ENCODE measurements around the gene CRAMP1.

CRAMP1 gene

DNA sequence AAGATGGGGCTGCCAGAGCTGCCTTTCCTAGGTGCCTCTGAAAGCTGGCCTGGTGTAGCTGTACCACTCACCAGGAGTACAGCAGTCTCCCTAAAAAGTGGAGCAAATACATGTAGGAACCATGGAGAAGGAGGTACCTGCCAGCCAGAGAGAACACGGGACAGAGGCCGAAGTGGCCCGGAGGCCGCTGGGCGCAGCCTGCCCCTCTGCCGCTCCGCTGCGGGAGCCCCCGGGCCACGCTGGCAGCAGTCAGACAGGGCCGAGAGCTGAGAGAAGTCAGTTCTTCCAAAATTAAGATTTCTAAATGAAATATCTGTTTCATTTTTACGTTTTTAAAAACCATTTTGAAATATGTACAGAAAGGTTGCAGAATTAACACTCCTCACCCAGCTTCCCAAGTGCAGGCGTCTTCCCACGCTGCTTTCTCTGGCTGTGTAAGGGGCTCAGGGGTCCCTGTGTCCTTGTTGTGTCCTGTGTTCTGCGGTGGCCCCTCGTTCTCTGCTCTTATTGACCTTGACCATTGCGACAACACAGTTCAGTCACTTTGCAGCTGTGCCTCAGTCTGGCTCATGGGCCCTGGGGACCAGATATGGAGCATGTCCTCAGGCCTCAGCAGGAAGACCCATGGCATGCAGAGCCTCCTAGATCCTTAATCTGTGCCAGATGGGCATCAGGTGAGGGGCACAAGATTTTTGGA lies 98.8 kb downstream of the CRAMP1 start:
- H3K4me1 ChIP-seq (ENCODE audit: control insufficient read depth, insufficient read depth, low read depth, low read length), result peaks cover 47% of the 10 kb centered on the region
- H3K4ac ChIP-seq (ENCODE audit: low read depth in 1 of 2, low read length in 2 of 2), result no peak overlapping the region
- H3K9me3 ChIP-seq (ENCODE audit: control insufficient read depth, low read length), result no peaks in the 10 kb centered on the region

DNA sequence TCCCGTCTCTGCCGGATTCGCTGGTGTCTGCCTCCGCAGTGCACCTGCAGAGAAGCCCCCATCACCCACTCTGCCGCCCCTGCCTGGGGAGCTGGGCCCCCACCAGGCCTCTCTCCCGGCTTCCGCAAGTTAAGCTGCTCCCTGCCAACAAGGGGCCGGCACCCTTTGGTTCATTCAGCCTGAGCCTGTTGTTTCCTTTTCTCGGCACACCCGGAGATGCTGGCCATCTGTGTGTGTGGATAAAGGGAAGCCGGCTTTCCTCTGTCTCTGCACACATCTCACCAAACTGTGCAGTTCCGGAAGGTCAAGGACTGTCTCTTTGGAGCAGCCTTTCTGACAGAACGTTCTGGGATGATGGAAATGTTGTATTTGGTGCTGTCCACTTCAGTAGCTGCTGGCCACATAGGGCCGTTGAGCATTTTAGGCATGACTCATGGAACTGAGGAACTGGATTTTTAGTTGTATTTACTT lies 100.7 kb downstream of the CRAMP1 start:
- Histone ChIP-seq H3K18ac (ENCODE audit: low read depth in 1 of 2, low read length in 2 of 2) (no peak overlapping the region), H2BK15ac (ENCODE audit: low read depth, poor library complexity, severe bottlenecking) (no peak overlapping the region), H2BK5ac (ENCODE audit: low read depth, low read length, poor library complexity, severe bottlenecking) (no peak overlapping the region), H4K91ac (ENCODE audit: low read length) (peak overlapping the region; percentile 49), H3K79me1 (replicated peaks; ENCODE audit: low read length, poor library complexity, severe bottlenecking) (peaks cover 17% of the 10 kb centered on the region), H2AK5ac (ENCODE audit: low read length, severe bottlenecking) (no peak overlapping the region), H3K23ac (ENCODE audit: low read length in 2 of 2) (no peak overlapping the region), H3K4me3 (ENCODE audit: insufficient read depth in 1 of 2, low read depth in 1 of 2, low read length in 2 of 2) (no peak overlapping the region), H3K9me3 (ENCODE audit: control insufficient read depth, low read length) (no peaks in the 10 kb centered on the region), H2BK120ac (ENCODE audit: low read depth, low read length) (no peak overlapping the region), H3K27ac (ENCODE audit: low read length, poor library complexity, severe bottlenecking) (no peak overlapping the region), H4K8ac (ENCODE audit: low read length) (peak overlapping the region; percentile 19), H3K36me3 (ENCODE audit: control insufficient read depth in 1 of 2, insufficient read depth in 2 of 2, low read depth in 1 of 2, low read length in 2 of 2) (peaks cover 0 to 10% of the 10 kb centered on the region in 2 experiments), H3K4me1 (ENCODE audit: control insufficient read depth, insufficient read depth, low read depth, low read length) (peaks cover 46% of the 10 kb centered on the region), H3K27me3 (ENCODE audit: control insufficient read depth in 1 of 2, insufficient read depth in 1 of 2, low read length in 2 of 2) (no peaks in the 10 kb centered on the region), H2BK12ac (ENCODE audit: low read length in 2 of 2) (no peak overlapping the region), H3K4ac (ENCODE audit: low read depth in 1 of 2, low read length in 2 of 2) (peak overlapping the region in 1 of 2 experiments; percentile 1), H3K4me2 (ENCODE audit: low read length, poor library complexity, severe bottlenecking) (no peak overlapping the region), H3K9ac (ENCODE audit: low read length) (peak overlapping the region; percentile 7), H2AFZ (ENCODE audit: low read depth, low read length) (no peak overlapping the region), H3K14ac (ENCODE audit: low read length in 2 of 2) (no peak overlapping the region)
- peak; percentile 57 for DNase-seq
- 76% methylated on average over 12 of the region's 14 CpGs for WGBS

More for the DNA sequence above, 98.8 kb downstream of the CRAMP1 start:
- H3K4me2 ChIP-seq (ENCODE audit: low read length, poor library complexity, severe bottlenecking), result no peak overlapping the region
- no peak overlapping the region for H4K8ac ChIP-seq (ENCODE audit: low read length)
- H4K91ac ChIP-seq (ENCODE audit: low read length), result no peak overlapping the region
- no peak overlapping the region for H2BK5ac ChIP-seq (ENCODE audit: low read depth, low read length, poor library complexity, severe bottlenecking)
- DNase-seq, result no peak
- no peak overlapping the region for H2AFZ ChIP-seq (ENCODE audit: low read depth, low read length)
- H3K36me3 ChIP-seq (ENCODE audit: control insufficient read depth in 1 of 2, insufficient read depth in 2 of 2, low read depth in 1 of 2, low read length in 2 of 2), result peaks cover 0 to 10% of the 10 kb centered on the region in 2 experiments
- H3K27ac ChIP-seq (ENCODE audit: low read length, poor library complexity, severe bottlenecking), result no peak overlapping the region
- peaks cover 17% of the 10 kb centered on the region for H3K79me1 ChIP-seq (replicated peaks; ENCODE audit: low read length, poor library complexity, severe bottlenecking)
- no peaks in the 10 kb centered on the region for H3K27me3 ChIP-seq (ENCODE audit: control insufficient read depth in 1 of 2, insufficient read depth in 1 of 2, low read length in 2 of 2)
- H2BK120ac ChIP-seq (ENCODE audit: low read depth, low read length), result no peak overlapping the region
- no peak overlapping the region for H2AK5ac ChIP-seq (ENCODE audit: low read length, severe bottlenecking)
- no peak overlapping the region for H3K23ac ChIP-seq (ENCODE audit: low read length in 2 of 2)
- H2BK15ac ChIP-seq (ENCODE audit: low read depth, poor library complexity, severe bottlenecking), result no peak overlapping the region
- H3K9ac ChIP-seq (ENCODE audit: low read length), result no peak overlapping the region
- H3K14ac ChIP-seq (ENCODE audit: low read length in 2 of 2), result no peak overlapping the region
- WGBS, result 97% methylated on average over 15 of the region's 17 CpGs
- H2BK12ac ChIP-seq (ENCODE audit: low read length in 2 of 2), result no peak overlapping the region
- no peak overlapping the region for H3K4me3 ChIP-seq (ENCODE audit: insufficient read depth in 1 of 2, low read depth in 1 of 2, low read length in 2 of 2)
- no peak overlapping the region for H3K18ac ChIP-seq (ENCODE audit: low read depth in 1 of 2, low read length in 2 of 2)

DNA sequence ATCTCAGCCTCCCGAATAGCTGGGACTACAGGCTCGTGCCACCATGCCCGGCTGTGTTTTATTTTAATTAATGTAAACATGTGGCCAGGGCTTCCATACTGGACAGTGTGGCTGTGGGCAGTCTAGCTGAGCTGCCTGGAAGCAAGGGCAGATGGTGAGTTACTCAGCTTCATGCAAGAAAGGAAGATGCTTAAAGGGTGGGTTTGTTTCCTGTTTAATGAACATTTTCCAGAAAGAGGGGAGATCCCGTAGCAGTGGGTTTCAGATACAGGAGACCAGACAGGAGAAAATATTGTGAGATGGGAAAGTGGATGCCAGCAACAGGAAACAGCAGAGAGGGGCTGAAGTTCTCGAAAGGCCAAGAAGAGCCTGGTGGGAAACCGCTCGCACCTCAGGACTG lies 101.2 kb downstream of the CRAMP1 start:
- WGBS, result 78% methylated on average over 5 of the region's 7 CpGs
- peak overlapping the region; percentile 18 for H3K27ac ChIP-seq (ENCODE audit: low read length, poor library complexity, severe bottlenecking)
- DNase-seq, result no peak
- peak overlapping the region in 1 of 2 experiments; percentile 3 for H3K4ac ChIP-seq (ENCODE audit: low read depth in 1 of 2, low read length in 2 of 2)
- H3K4me2 ChIP-seq (ENCODE audit: low read length, poor library complexity, severe bottlenecking), result peak overlapping the region; percentile 14
- H2BK15ac ChIP-seq (ENCODE audit: low read depth, poor library complexity, severe bottlenecking), result no peak overlapping the region
- H3K9me3 ChIP-seq (ENCODE audit: control insufficient read depth, low read length), result no peaks in the 10 kb centered on the region
- H3K23ac ChIP-seq (ENCODE audit: low read length in 2 of 2), result no peak overlapping the region
- peaks cover 17% of the 10 kb centered on the region for H3K79me1 ChIP-seq (replicated peaks; ENCODE audit: low read length, poor library complexity, severe bottlenecking)
- no peak overlapping the region for H2AFZ ChIP-seq (ENCODE audit: low read depth, low read length)
- H2BK120ac ChIP-seq (ENCODE audit: low read depth, low read length), result no peak overlapping the region
- H3K9ac ChIP-seq (ENCODE audit: low read length), result peak overlapping the region; percentile 7
- peaks cover 0 to 10% of the 10 kb centered on the region in 2 experiments for H3K36me3 ChIP-seq (ENCODE audit: control insufficient read depth in 1 of 2, insufficient read depth in 2 of 2, low read depth in 1 of 2, low read length in 2 of 2)
- H2BK12ac ChIP-seq (ENCODE audit: low read length in 2 of 2), result no peak overlapping the region
- H3K14ac ChIP-seq (ENCODE audit: low read length in 2 of 2), result no peak overlapping the region
- H3K4me1 ChIP-seq (ENCODE audit: control insufficient read depth, insufficient read depth, low read depth, low read length), result peaks cover 46% of the 10 kb centered on the region
- H2AK5ac ChIP-seq (ENCODE audit: low read length, severe bottlenecking), result no peak overlapping the region
- no peak overlapping the region for H3K18ac ChIP-seq (ENCODE audit: low read depth in 1 of 2, low read length in 2 of 2)
- H3K4me3 ChIP-seq (ENCODE audit: insufficient read depth in 1 of 2, low read depth in 1 of 2, low read length in 2 of 2), result no peak overlapping the region
- H4K91ac ChIP-seq (ENCODE audit: low read length), result no peak overlapping the region
- H3K27me3 ChIP-seq (ENCODE audit: control insufficient read depth in 1 of 2, insufficient read depth in 1 of 2, low read length in 2 of 2), result no peaks in the 10 kb centered on the region
- H2BK5ac ChIP-seq (ENCODE audit: low read depth, low read length, poor library complexity, severe bottlenecking), result no peak overlapping the region
- no peak overlapping the region for H4K8ac ChIP-seq (ENCODE audit: low read length)

DNA sequence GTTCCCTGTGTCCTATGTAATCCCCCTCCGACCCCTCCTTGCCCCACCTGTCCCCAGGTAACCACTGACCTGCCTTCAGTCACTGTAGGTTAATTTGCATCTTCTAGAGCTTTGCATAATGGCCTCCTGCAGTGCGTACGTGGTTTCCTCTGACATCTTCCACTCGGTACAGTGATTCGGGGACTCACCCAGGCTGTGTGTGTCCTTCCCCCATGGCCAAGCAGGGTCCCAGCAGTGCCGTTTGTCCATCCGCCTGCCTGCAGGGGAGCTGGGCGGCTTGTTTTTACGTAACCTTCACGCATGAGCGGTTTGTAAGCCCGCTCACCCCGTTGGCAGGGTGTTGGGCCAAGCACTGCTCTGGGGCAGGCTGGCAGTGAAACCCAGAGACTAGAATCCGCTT lies 101.8 kb downstream of the CRAMP1 start:
- WGBS, result 85% methylated on average over 14 of the region's 14 CpGs
- no peak overlapping the region for H4K91ac ChIP-seq (ENCODE audit: low read length)

More for the DNA sequence above, 101.8 kb downstream of the CRAMP1 start:
- H3K18ac ChIP-seq (ENCODE audit: low read depth in 1 of 2, low read length in 2 of 2), result no peak overlapping the region
- peaks cover 45% of the 10 kb centered on the region for H3K4me1 ChIP-seq (ENCODE audit: control insufficient read depth, insufficient read depth, low read depth, low read length)
- H3K4ac ChIP-seq (ENCODE audit: low read depth in 1 of 2, low read length in 2 of 2), result no peak overlapping the region
- H3K27ac ChIP-seq (ENCODE audit: low read length, poor library complexity, severe bottlenecking), result no peak overlapping the region
- no peak overlapping the region for H2BK15ac ChIP-seq (ENCODE audit: low read depth, poor library complexity, severe bottlenecking)
- H3K23ac ChIP-seq (ENCODE audit: low read length in 2 of 2), result no peak overlapping the region
- H3K14ac ChIP-seq (ENCODE audit: low read length in 2 of 2), result peak overlapping the region in 1 of 2 experiments; percentile 1
- H2AFZ ChIP-seq (ENCODE audit: low read depth, low read length), result no peak overlapping the region
- no peak overlapping the region for H2BK5ac ChIP-seq (ENCODE audit: low read depth, low read length, poor library complexity, severe bottlenecking)
- H3K9ac ChIP-seq (ENCODE audit: low read length), result no peak overlapping the region
- H4K8ac ChIP-seq (ENCODE audit: low read length), result no peak overlapping the region
- peaks cover 19% of the 10 kb centered on the region for H3K79me1 ChIP-seq (replicated peaks; ENCODE audit: low read length, poor library complexity, severe bottlenecking)
- H2AK5ac ChIP-seq (ENCODE audit: low read length, severe bottlenecking), result peak overlapping the region; percentile 26
- DNase-seq, result no peak
- no peak overlapping the region for H2BK120ac ChIP-seq (ENCODE audit: low read depth, low read length)
- no peaks in the 10 kb centered on the region for H3K9me3 ChIP-seq (ENCODE audit: control insufficient read depth, low read length)
- peak overlapping the region in 1 of 2 experiments; percentile 8 for H2BK12ac ChIP-seq (ENCODE audit: low read length in 2 of 2)
- no peaks in the 10 kb centered on the region for H3K27me3 ChIP-seq (ENCODE audit: control insufficient read depth in 1 of 2, insufficient read depth in 1 of 2, low read length in 2 of 2)
- peaks cover 0 to 10% of the 10 kb centered on the region in 2 experiments for H3K36me3 ChIP-seq (ENCODE audit: control insufficient read depth in 1 of 2, insufficient read depth in 2 of 2, low read depth in 1 of 2, low read length in 2 of 2)
- no peak overlapping the region for H3K4me2 ChIP-seq (ENCODE audit: low read length, poor library complexity, severe bottlenecking)
- no peak overlapping the region for H3K4me3 ChIP-seq (ENCODE audit: insufficient read depth in 1 of 2, low read depth in 1 of 2, low read length in 2 of 2)
